ENCODE measurements around the gene TXLNA. TPM values are rescaled to one million over a fixed set of nuclear protein-coding genes. Genes with fewer than 3 reads are reported as not detected.

Gene TXLNA
- total RNA-seq, 1 experiment from 2014 or later, result 67.3 TPM

GRCh38 chr1:32179193-32179442 is 357 bp upstream of the TXLNA start:
- Histone ChIP-seq H3K14ac (ENCODE audit: insufficient read depth, low read length) (no peak overlapping the region), H3K27me3 (ENCODE audit: insufficient read depth, low read length) (no peaks in the 10 kb centered on the region), H3K79me1 (ENCODE audit: insufficient read depth, low read depth, low read length, poor library complexity, severe bottlenecking) (peaks cover 6% of the 10 kb centered on the region), H4K8ac (replicated peaks; ENCODE audit: insufficient read length, low read depth, low read length) (no peak overlapping the region), H2BK5ac (ENCODE audit: insufficient read length, low read length) (no peak overlapping the region), H2AFZ (ENCODE audit: low read length) (no peak overlapping the region), H3K4ac (ENCODE audit: low read depth, low read length) (no peak overlapping the region), H4K91ac (ENCODE audit: insufficient read length, low read depth, low read length) (no peak overlapping the region), H3K23me2 (ENCODE audit: insufficient read length, low read depth, low read length, poor library complexity, severe bottlenecking) (peaks cover 7% of the 10 kb centered on the region), H3T11ph (ENCODE audit: low read length) (no peak overlapping the region), H2BK120ac (ENCODE audit: low read depth, low read length, poor library complexity, severe bottlenecking) (no peak overlapping the region), H3K4me2 (ENCODE audit: insufficient read depth, insufficient read length, low read length) (peak overlapping the region; percentile 11), H3K9me3 (ENCODE audit: control insufficient read depth, low read depth, low read length) (no peaks in the 10 kb centered on the region), H3K27ac (ENCODE audit: insufficient read length, low read depth, low read length) (no peak overlapping the region), H3K79me2 (ENCODE audit: insufficient read depth, low read length) (peaks cover 4% of the 10 kb centered on the region; the same call in 1 of the 2 replicates), H2BK20ac (ENCODE audit: low read depth, low read length, poor library complexity, severe bottlenecking) (no peak overlapping the region), H4K20me1 (ENCODE audit: control insufficient read depth, insufficient read depth, insufficient read length) (no peaks in the 10 kb centered on the region), H2BK15ac (ENCODE audit: low read depth, low read length) (no peak overlapping the region), H3K18ac (ENCODE audit: insufficient read length, low read depth, low read length) (no peak overlapping the region), H4K5ac (ENCODE audit: insufficient read length, low read depth, low read length) (no peak overlapping the region), H3K56ac (ENCODE audit: insufficient read length, low read depth, low read length) (no peak overlapping the region), H3K9ac (ENCODE audit: extremely low read depth, insufficient read length, low read length) (no peak overlapping the region), H2BK12ac (ENCODE audit: insufficient read length, low read depth, low read length) (no peak overlapping the region), H3K23ac (ENCODE audit: insufficient read length, low read depth, low read length) (no peak overlapping the region), H3K4me1 (ENCODE audit: insufficient read depth, low read length) (peaks cover 6% of the 10 kb centered on the region), H2AK5ac (ENCODE audit: insufficient read length, low read length) (no peak overlapping the region)
- Mint-ChIP-seq H3K9me3 (no peaks in the 10 kb centered on the region), H3K4me1 (peaks cover 28 to 33% of the 10 kb centered on the region in 2 experiments), H3K27ac (peak overlapping the region; percentile 72 to 90 (median 89); a peak in 6 of 7 replicates), H3K36me3 (ENCODE audit: insufficient read depth in 1 of 3, low read depth in 3 of 3) (peaks cover 27 to 54% (median 38%) of the 10 kb centered on the region in 3 experiments), H3K4me3 (peak overlapping the region; percentile 86 to 92), H3K27me3 (ENCODE audit: low read depth) (no peaks in the 10 kb centered on the region)
- no peak for TF ChIP-seq CTCF (conservative IDR thresholded peaks at IDR 0.05)
- WGBS (ENCODE audit: extremely low coverage, insufficient read length, low lambda C conversion rate), result no CpG with 5 or more reads among the region's 7 CpGs
- DNase-seq, result no peak

Data from H9 (cell line).